Measurements from ENCODE around the gene MAP3K15. TPM values are rescaled to one million over a fixed set of nuclear protein-coding genes. Genes with fewer than 3 reads are reported as not detected.

MAP3K15 gene
- total RNA-seq, 2 experiments from 2014 or later, result 0.30 to 0.43 TPM

DNA sequence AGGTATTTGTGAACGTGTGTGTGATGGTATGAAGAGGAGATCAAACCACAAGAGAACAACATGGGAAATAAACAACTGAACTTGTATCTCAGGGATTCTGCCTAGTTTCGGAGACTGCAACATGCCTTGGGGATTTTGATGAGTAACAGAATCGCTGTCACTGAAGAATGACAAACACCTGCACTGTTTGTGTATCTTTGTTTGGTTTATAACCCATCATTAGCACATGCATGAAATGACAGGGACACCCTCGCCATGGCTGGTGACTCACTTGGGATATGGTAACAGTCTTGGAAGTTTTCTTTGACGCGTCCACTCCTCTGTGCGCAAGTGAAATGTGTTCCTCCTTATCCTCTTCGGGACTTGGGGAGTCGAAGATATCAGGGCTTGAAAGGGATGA lies 30.3 kb upstream of the MAP3K15 start:
- no peaks in the 10 kb centered on the region for H3K9me3 Mint-ChIP-seq
- peaks cover 14% of the 10 kb centered on the region for H3K36me3 Mint-ChIP-seq
- H3K27ac Mint-ChIP-seq, result no peak overlapping the region
- no peak overlapping the region for H3K4me3 Mint-ChIP-seq
- ATAC-seq (ENCODE audit: low read depth) (no peak), DNase-seq (no peak)
- H3K4me1 Mint-ChIP-seq, result peaks cover 16% of the 10 kb centered on the region
- POLR2A ChIA-PET, result no interaction called here
- no peaks in the 10 kb centered on the region for H3K27me3 Mint-ChIP-seq

DNA sequence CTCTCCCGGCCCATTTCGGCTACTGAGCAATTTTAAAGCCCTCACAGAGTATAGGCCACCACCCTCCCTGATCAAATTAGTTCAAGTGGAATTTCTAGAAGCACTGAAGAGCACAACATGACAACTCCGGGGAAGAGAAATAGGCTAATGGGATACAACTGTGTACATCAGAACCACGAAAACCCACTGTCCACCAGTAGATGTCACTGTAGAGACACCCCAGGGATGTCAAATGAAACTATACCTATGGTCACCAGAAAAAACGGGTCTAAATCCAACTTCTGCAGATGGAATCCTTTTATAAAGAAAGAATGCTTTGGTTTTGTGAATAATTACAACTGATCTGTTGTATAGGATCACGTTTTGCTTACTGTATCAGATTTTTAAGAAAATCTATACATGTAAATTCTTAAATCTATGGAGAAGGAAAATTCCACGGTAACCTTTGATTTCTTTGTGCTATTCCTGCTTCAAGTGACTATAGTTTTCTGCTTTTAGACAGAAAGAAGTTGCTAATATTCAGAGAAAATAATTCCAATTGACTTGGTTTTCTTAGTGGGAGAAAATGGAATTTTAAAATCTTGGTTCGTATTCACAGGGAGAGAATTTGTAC lies 29.5 kb upstream of the MAP3K15 start:
- Mint-ChIP-seq H3K4me3 (no peak overlapping the region), H3K27me3 (no peaks in the 10 kb centered on the region), H3K27ac (no peak overlapping the region), H3K36me3 (peaks cover 14% of the 10 kb centered on the region), H3K4me1 (peaks cover 11% of the 10 kb centered on the region), H3K9me3 (no peaks in the 10 kb centered on the region)
- DNase-seq (no peak), ATAC-seq (ENCODE audit: low read depth) (no peak)
- POLR2A ChIA-PET, result no interaction called here

DNA sequence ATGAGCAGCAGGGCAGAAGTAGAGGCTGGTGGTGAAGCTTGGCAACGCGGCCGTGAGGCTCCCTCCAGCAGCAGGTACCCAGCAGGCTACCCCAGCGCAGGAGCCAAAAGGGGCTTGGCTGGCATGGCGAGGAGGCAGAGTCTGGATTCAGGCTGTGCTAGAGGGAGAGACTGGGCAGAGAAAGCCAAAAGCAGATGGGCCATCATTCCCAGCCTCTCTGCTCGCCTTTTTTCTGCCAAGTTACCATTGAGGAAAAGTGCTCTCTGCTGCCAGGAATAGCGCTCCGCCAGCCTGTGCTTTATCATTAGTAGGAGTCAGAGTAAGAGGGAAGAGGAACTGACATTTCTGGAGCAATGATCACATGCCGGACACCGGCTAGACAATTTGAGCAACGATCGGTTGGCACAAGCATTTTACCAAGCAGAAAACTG lies 28.7 kb upstream of the MAP3K15 start:
- ATAC-seq (ENCODE audit: low read depth), result no peak

DNA sequence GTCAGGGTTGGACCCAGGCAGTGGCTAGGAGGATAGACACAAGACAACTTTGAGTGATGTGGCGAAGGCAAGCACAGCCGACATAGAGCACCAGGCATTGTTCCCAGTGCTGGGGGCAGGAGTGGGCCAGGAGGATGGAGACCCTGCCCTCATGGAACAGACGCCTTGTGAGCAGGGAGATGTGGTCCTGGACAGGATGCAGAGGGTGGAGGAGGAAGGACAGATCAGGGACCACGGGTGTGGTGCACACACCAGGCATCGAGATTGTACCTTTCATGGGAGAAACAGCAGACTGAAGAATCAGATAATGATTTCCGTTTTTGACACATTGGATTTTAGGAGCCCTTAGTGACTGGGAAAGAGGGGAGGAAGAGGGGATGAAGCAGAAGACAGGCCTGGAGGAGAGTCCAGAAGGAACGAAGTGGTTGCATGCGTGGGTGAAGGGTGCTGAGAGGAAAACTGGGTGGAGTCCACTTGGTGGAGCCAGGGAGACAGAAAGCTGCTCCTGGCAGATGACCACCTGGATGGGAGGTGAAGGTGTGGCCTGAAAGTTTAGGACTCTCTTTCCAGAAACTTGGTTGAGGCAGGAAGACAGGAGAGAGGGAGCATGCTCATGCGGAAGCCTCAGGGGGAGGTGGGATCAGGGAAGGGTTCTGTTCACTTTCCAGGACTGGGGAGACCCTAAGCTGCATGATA lies 27.9 kb upstream of the MAP3K15 start:
- Mint-ChIP-seq H3K4me1 (peaks cover 2% of the 10 kb centered on the region), H3K27me3 (no peaks in the 10 kb centered on the region), H3K4me3 (no peak overlapping the region), H3K36me3 (peaks cover 9% of the 10 kb centered on the region), H3K27ac (no peak overlapping the region), H3K9me3 (no peaks in the 10 kb centered on the region)
- no peak for ATAC-seq (ENCODE audit: low read depth)
- POLR2A ChIA-PET, result no interaction called here
- DNase-seq, result no peak

More for the DNA sequence above, 28.7 kb upstream of the MAP3K15 start:
- Mint-ChIP-seq H3K9me3 (no peaks in the 10 kb centered on the region), H3K4me1 (peaks cover 7% of the 10 kb centered on the region), H3K27me3 (no peaks in the 10 kb centered on the region), H3K4me3 (no peak overlapping the region), H3K27ac (no peak overlapping the region), H3K36me3 (peaks cover 14% of the 10 kb centered on the region)
- POLR2A ChIA-PET, result no interaction called here
- no peak for DNase-seq

DNA sequence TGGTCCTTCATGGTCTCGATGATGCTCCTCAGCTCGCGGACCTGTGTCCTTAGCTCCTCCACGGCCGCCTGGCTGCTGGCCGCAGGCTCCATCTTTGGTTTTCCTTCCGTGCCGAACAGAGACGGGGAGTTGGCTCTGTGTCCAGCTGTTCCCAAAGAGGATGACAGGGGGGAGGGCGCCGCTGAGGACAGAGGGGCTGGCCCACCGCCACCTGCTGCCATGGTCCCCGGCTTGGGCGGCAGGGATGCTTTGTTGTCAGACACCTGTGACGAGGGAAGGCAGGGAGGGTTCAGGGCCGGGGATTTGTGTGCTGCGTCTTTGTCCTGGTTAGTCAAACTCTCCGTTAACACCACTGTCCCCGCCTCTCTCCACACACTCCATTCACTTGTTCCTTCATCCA lies 26.6 kb upstream of the MAP3K15 start:
- POLR2A ChIA-PET, result no interaction called here
- H3K27ac Mint-ChIP-seq, result no peak overlapping the region
- H3K36me3 Mint-ChIP-seq, result peaks cover 5% of the 10 kb centered on the region
- H3K4me3 Mint-ChIP-seq, result no peak overlapping the region
- DNase-seq (no peak), ATAC-seq (ENCODE audit: low read depth) (no peak)
- no peaks in the 10 kb centered on the region for H3K27me3 Mint-ChIP-seq
- no peaks in the 10 kb centered on the region for H3K4me1 Mint-ChIP-seq
- H3K9me3 Mint-ChIP-seq, result no peaks in the 10 kb centered on the region

DNA sequence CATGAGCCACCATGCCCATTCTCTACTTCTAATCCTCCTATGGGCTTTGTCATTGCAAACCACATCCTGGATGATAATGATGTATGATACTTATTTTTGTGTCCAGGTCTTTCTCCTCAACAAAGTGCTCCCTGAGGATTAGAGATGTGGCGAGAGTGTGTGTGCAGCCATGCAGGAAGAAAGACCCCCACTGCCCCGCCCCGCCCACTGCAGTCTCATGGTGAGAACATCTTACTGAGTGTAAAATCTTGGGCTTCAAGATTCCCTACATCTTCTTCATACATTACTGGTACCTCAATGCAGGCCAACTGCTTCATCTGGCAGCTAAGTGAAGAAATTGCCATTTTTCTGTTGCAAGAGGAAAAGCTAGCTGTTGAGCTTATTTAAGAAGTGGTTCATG lies 25.9 kb upstream of the MAP3K15 start:
- H3K27me3 Mint-ChIP-seq, result no peaks in the 10 kb centered on the region
- ATAC-seq (ENCODE audit: low read depth), result no peak
- H3K27ac Mint-ChIP-seq, result no peak overlapping the region
- DNase-seq, result no peak
- H3K9me3 Mint-ChIP-seq, result no peaks in the 10 kb centered on the region
- peaks cover 3% of the 10 kb centered on the region for H3K36me3 Mint-ChIP-seq
- POLR2A ChIA-PET, result no interaction called here
- no peaks in the 10 kb centered on the region for H3K4me1 Mint-ChIP-seq
- no peak overlapping the region for H3K4me3 Mint-ChIP-seq

DNA sequence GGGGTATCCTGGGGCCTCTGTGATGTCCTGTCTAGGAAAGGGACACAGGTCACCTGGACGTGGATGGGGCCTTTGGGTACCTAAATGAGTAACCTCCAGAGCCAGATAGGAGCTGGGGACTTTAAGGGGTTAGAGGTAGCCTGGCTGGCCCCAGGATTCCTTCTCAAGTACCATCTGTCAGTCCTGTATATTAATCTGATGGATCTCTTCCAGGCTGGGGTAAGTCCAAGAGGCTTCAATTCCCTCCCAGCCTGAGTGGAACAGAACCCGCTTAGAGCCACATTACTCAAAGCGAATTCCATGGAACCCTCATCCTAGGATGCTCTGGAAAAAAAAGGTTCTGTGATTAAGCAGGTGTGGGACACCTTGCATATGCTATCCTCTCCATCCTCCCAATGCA lies 24.8 kb upstream of the MAP3K15 start:
- H3K4me3 Mint-ChIP-seq, result no peak overlapping the region
- POLR2A ChIA-PET, result no interaction called here
- DNase-seq, result no peak
- peaks cover 1% of the 10 kb centered on the region for H3K36me3 Mint-ChIP-seq
- H3K27me3 Mint-ChIP-seq, result no peaks in the 10 kb centered on the region
- H3K27ac Mint-ChIP-seq, result no peak overlapping the region
- no peaks in the 10 kb centered on the region for H3K9me3 Mint-ChIP-seq
- no peak for ATAC-seq (ENCODE audit: low read depth)
- no peaks in the 10 kb centered on the region for H3K4me1 Mint-ChIP-seq

DNA sequence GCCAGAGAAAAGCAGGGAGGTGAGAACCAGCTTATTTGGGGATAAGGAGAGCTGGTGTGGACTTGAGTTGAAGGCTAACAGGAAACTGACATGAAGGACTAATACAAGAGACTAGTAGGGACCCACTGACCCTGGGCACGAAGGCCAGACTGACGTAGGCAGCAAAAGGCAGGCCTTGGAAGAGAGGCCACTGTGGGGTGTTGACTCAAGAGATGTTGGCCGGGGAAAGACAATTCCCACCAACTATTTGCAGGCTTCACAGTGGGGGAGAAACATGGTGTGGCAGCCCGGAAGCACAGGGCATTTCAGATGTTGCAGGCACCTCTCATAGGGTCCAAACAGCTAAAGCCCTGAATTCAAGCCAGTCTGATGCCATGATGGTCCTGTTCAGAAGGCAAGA lies 24.4 kb upstream of the MAP3K15 start:
- no peak for DNase-seq
- Mint-ChIP-seq H3K36me3 (peaks cover 1% of the 10 kb centered on the region), H3K27me3 (no peaks in the 10 kb centered on the region), H3K4me3 (no peak overlapping the region), H3K4me1 (no peaks in the 10 kb centered on the region), H3K27ac (no peak overlapping the region), H3K9me3 (no peaks in the 10 kb centered on the region)
- POLR2A ChIA-PET, result no interaction called here
- ATAC-seq (ENCODE audit: low read depth), result no peak

DNA sequence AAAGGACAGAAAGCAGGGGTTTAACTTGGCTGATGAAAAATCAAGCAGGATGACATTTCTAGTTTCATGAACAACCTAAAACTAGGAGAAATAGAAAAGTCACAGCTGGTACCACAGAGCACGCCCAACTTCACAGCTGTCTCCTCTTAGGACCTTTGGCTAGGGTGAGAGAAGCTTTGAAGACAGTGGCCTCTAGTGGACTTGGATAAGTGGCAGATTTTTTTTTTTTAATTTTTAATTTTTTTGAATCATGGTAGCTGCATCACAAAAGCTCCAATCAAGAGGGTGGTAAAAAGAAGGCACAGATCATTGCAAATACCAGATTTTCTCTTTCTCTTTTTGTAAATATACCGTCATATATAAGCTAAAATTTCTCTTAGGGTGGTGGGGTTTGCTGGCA lies 20.2 kb upstream of the MAP3K15 start:
- no peak for ATAC-seq (ENCODE audit: low read depth)
- POLR2A ChIA-PET, result no interaction called here
- no peak for DNase-seq
- Mint-ChIP-seq H3K4me1 (no peaks in the 10 kb centered on the region), H3K9me3 (no peaks in the 10 kb centered on the region), H3K27me3 (no peaks in the 10 kb centered on the region), H3K27ac (no peak overlapping the region), H3K36me3 (no peaks in the 10 kb centered on the region), H3K4me3 (no peak overlapping the region)

DNA sequence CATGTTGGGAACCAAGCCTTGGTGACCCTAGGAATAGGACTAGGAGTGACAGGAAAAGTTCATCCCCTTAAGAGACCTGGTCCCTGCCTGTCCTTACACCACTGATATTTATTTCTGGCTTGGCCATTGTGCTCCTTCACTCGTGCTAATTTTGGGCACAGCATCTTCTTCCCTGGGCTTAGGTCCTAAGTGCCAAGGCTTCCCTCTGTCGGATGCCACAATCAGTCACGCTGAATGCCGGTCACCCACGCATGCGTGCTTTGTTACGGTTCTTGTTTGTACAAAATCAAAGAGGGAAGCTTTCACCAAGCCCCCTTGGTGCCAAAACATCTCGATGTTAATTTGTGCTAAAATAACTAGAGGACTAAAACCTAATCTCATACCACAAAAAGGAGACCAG lies 17.4 kb upstream of the MAP3K15 start:
- Mint-ChIP-seq H3K27ac (no peak overlapping the region), H3K4me3 (no peak overlapping the region), H3K4me1 (no peaks in the 10 kb centered on the region), H3K9me3 (no peaks in the 10 kb centered on the region), H3K27me3 (no peaks in the 10 kb centered on the region), H3K36me3 (no peaks in the 10 kb centered on the region)
- POLR2A ChIA-PET, result no interaction called here
- ATAC-seq (ENCODE audit: low read depth) (no peak), DNase-seq (no peak)

DNA sequence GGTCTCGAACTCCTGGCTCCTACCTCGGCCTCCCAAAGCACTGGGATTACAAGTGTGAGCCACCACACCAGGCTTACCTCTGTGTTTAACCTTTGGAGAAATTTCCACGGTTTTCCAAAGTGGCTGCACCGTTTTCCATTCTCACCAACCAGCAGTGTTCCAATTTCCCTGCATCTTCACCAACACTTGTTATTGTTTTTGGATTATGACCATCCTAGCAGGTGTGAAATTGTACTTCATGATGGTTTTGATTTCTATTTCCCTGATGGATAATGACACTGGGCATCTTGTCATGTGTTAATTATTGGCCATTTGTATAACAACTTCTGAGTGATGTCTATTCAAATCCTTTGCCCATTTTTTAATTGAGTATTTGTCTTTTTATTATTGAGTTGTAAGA lies 2.7 kb upstream of the MAP3K15 start:
- H3K27ac Mint-ChIP-seq, result no peak overlapping the region
- ATAC-seq (ENCODE audit: low read depth) (no peak), DNase-seq (no peak)
- no peak overlapping the region for H3K4me3 Mint-ChIP-seq
- POLR2A ChIA-PET, result no interaction called here
- peaks cover 4% of the 10 kb centered on the region for H3K4me1 Mint-ChIP-seq
- peaks cover 25% of the 10 kb centered on the region for H3K27me3 Mint-ChIP-seq
- H3K36me3 Mint-ChIP-seq, result no peaks in the 10 kb centered on the region
- no peaks in the 10 kb centered on the region for H3K9me3 Mint-ChIP-seq

DNA sequence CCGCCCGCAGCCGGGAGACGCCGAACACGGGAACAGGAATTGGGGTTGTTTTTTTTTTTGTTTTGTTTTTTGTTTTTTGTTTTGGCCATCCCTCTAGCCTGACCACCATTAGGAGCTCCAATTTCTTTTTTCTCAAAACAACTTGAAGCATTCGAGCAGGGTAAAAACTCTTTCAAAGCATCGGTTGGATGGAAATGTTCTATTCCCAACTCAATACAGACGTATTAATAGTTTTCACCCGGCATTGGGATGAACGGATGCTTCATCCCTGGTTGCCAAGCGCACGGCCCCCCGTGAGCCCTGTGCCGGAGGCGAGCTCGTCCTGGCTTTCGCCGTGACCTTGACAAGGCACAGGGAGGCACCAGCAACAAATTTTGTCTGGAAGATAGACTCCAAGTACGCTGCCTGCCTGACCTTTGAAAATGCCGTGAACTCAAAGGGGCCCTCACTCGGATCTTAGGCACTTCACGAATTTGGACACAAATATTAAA lies 352 bp upstream of the MAP3K15 start:
- no peaks in the 10 kb centered on the region for H3K36me3 Mint-ChIP-seq
- H3K4me1 Mint-ChIP-seq, result peaks cover 4% of the 10 kb centered on the region
- POLR2A ChIA-PET, result no interaction called here
- H3K4me3 Mint-ChIP-seq, result peak overlapping the region; percentile 57
- DNase-seq (no peak), ATAC-seq (ENCODE audit: low read depth) (no peak)
- H3K27ac Mint-ChIP-seq, result no peak overlapping the region
- H3K27me3 Mint-ChIP-seq, result peaks cover 25% of the 10 kb centered on the region
- peaks cover 2% of the 10 kb centered on the region for H3K9me3 Mint-ChIP-seq

DNA sequence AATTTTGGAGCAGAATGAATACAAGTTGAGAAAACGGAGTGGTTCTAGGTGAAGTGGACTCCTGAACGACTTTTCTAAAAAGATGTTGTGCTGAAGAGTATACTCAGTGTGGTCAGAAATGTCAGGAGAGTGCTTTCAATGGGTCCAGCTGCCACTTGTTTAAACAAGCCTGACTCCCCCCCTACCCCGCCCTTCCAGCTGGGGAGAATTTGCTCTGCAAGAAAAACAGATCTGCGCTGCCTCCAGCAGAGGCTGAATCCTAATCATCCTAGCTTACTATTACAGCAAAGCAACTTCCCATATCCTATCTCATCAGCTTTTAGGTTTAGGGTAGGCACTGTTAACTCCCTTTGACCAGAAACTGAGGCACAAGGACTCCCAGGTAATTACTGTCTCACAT lies 1.9 kb downstream of the MAP3K15 start:
- no peak overlapping the region for H3K4me3 Mint-ChIP-seq
- no peak overlapping the region for H3K27ac Mint-ChIP-seq
- peaks cover 2% of the 10 kb centered on the region for H3K9me3 Mint-ChIP-seq
- ATAC-seq (ENCODE audit: low read depth) (no peak), DNase-seq (no peak)
- H3K27me3 Mint-ChIP-seq, result peaks cover 14% of the 10 kb centered on the region
- H3K36me3 Mint-ChIP-seq, result no peaks in the 10 kb centered on the region
- peaks cover 4% of the 10 kb centered on the region for H3K4me1 Mint-ChIP-seq
- POLR2A ChIA-PET, result no interaction called here

DNA sequence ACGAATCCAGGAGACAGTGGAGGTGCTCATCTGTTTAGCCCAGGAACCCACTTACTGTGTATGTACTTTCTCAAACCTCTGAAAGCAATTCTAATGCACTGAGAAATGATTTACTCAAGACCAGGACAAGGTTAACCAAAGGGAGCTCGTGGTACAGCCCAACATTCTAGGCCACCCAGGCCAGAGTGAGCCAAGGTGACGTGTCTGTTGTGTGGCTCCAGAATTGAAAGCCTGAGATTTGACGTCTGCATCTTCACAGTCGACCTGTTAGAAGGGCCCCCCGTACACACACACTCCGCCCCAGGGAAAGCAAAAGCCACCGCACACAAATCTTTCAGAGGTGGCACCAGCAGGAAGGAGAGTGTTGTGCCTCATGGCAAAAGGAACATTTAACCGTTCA lies 2.3 kb downstream of the MAP3K15 start:
- no peaks in the 10 kb centered on the region for H3K36me3 Mint-ChIP-seq
- H3K4me3 Mint-ChIP-seq, result no peak overlapping the region
- ATAC-seq (ENCODE audit: low read depth), result no peak
- H3K4me1 Mint-ChIP-seq, result peaks cover 4% of the 10 kb centered on the region
- peaks cover 2% of the 10 kb centered on the region for H3K9me3 Mint-ChIP-seq
- POLR2A ChIA-PET, result no interaction called here
- peaks cover 14% of the 10 kb centered on the region for H3K27me3 Mint-ChIP-seq
- H3K27ac Mint-ChIP-seq, result no peak overlapping the region
- DNase-seq, result no peak

Data from activated naive CD8-positive, alpha-beta T cell treated with anti-CD3 and anti-CD28 coated beads, Interleukin-2, amount 10 ng/mL, durations not matched to agents 7 days and 5 days (primary cell).